Astrocyte of the hippocampus (primary cell): ENCODE data around the gene CYGB.

Source experiments
- DNase-seq: peaks from one replicate; pipeline ENCODE4 v3.0.0; 2011; ENCODE audit warnings: low read depth, low spot score

The CYGB gene

GRCh38 chr17:76550712-76551615 lies 13.5 kb upstream of the CYGB start:
- DNase-seq, result peak; percentile 45

DNA sequence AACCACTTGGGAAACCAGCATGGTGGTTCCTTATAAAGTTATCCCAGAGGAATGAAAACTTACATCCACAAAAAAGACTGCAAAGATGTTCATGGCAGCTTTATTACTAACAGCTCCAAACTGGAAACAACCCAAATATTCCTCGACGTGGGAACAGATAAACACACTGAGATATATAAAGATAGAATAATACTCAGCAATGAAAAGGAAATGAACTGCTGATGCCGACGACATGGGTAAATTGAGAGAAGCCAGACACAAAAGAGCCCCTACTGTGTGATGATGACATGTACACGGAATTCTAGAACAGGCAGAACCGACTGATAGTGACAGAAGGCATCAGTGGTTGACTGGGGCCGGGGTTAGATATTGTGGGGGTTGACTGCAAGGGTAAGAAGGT lies 12.0 kb upstream of the CYGB start:
- no peak for DNase-seq

- DNase-seq, result no peak
Measured at GRCh38 chr17:76549215-76549518, 11.7 kb upstream of the CYGB start.

DNA sequence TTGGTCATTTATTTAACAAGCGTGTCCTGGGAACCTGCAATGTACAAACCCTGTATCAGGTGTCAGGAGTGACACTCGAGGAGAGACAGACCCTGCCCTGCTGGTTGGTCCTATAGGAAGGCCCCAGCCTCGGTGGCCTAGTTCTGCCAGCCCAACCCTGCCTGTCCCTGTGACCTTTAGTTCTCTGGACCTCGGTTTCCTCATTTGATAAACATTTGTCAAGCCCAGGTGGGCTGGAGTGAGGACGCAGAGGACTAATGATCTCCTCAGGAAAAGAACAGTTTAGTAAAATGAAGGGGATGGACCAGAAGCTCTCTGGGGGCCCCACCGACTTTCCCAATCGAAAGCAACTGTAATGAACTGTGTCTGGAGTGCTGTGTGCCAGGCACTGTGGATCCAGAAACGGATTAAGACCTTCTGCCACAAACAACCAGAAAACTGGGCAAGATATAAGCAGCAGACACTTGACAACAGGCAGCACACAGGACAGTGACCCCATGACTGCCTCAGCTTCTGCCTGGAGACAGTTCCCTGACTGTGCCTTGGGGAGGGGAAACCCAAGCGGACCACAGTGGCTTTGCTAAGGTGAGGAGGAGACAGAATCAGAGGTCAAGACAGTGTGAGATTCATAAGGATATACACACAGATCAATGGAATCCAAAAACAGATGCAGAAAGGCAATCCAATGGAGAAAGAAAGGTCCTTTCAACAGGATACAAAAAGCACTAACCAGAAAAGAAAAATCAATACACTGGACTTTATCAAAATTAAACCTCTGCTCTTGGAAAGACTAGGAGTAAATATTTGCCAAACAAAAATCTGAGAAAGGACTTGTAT lies 11.1 kb upstream of the CYGB start:
- no peak for DNase-seq

DNA sequence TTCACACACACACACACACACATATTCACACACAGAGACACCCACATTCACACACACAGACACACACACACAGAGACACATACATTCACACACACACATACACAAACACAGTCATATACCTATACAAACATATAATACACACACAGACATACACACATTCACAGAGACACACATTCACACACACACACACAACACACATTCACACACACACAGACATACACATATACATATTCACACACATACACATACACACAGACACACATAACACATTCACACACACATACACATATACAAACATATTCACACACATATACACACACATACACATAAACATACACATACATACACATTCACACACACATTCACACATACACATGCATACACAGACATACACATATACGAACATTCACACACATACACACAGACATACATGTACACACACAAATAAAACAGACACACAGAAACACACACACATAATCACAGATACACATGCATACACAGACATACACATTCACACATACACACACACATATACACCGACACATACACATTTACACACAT lies 10.2 kb upstream of the CYGB start:
- no peak for DNase-seq

DNA sequence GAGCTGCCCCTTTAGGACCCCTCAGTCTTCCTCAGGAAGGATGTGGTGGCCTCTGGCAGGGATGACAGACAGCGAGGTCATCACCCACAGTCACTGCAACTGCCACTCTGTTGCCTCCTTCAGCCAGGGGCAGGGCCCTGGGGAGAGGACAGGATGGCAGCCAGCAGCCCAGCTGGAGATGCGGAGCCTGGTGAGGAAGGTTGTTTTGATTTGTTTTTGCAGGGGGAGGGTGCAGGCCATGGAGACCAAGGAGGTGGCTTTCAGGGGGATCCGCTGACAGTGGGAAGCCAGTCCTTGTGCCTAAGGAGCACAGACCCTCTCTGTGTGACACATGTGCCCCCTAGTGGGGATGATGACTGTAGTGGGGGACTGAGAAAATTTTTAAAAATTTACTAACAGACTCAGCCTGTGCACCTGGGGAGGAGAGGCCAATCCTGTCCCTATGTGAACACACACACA lies 9.7 kb upstream of the CYGB start:
- peak; percentile 75 for DNase-seq

- DNase-seq, result peak; percentile 79
Measured at GRCh38 chr17:76546556-76547182, 9.2 kb upstream of the CYGB start.

DNA sequence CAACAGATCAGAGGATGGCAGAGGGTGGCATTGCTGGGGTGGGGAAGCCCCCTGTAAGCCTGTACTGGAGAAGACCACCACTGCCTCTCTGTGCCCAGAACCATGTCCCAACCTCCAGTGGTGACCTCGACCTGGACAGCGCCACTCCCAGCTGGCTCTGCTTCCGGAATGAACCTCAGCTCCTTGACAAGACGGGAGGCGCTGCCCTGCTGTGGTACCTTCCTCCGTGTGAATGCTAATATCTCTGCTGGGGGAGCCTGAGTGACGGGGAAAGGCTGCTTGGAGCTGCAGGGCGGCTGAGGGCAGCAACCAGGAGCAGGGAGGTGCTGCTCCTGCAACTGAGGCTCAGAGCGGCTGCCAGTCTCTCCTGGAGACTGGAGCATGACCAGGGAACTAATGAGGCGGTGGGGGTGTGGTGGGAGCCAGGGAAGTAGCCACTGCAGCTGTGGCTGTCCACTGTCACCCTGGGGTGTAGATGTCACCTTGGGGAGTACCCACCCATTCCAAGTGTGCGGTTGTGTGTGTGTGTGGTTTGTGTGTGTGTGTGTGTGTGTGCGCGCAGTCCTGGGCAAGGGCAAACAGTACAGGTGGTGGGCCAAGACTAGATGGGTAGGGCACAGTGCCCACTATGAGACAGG lies 8.5 kb upstream of the CYGB start:
- peak; percentile 47 for DNase-seq

- no peak for DNase-seq
Measured at GRCh38 chr17:76544546-76545365, 7.2 kb upstream of the CYGB start.

DNA sequence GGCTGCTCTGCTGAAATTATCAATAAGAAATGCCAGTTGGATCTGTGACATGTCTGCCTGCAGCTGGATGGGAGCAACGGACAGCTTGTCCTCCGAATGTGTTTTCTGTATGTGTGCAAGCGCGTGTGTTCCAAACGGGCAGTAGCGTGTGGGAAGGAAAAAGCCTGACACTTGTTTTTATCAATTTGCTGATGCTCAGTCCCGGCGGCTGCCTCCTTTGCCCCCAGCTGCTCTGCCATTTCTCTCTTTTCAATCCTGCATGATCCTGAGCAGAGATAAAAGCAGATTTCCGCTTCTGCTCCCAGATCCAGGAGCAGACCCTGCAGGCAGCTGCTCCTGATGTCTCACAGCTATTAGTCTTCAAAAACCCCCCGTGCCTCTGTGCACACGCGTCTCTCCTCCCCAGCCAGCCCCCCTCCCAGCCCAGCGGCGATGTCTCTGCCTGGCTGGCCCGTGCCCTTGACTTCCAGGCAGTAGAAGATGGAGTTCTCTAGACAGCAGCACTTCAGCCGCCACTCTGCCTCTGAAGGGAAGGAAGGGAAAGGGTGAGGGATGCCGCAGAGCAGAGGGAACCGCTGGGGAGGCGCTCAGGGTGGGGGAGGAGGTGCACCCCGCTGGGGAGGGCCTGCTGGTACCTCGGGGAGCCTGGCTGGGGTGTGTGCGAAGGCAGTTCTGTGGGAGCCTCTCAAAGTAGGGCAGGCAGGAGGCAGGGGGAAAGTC lies 6.5 kb upstream of the CYGB start:
- peak; percentile 41 for DNase-seq

DNA sequence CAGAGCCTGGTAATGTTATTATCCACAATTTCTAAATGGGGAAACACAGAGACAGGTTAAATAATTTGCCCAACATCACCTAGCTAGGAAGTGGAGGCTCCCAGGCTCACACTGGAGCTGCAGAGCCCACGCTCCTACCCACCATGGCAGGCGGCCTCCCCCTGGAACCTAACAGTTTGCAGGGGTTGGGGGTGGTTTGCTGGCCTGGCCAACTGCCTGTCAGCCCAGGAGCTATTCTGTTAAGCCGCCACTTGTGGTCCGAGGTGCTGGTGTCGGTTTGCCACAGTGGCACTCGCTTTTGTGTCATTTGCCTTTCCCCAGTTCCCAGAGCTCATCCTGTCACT lies 5.9 kb upstream of the CYGB start:
- DNase-seq, result no peak

DNA sequence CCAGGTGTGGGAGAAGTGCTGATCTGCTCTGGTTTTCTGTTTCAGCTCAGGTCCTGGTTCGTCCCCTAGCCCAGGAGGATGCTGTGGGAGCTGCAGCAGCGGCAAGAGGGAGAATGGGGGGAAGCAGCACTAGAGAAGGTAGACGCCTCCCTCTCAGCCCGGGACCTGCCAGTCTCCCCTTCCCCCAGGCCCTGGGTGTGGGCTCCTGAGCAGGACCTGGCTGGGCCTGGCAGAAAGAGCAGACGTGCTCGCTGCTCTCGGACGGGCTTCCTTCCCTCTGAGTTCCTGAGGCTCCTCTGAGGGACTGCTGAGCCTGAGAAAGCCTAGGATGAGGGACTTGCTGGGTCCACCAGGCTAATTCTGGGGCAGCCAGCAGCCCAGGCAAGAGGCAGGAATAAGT lies 5.5 kb upstream of the CYGB start:
- no peak for DNase-seq

GRCh38 chr17:76542566-76542971 lies 5.1 kb upstream of the CYGB start:
- no peak for DNase-seq

- no peak for DNase-seq
Measured at GRCh38 chr17:76541739-76542454, 4.4 kb upstream of the CYGB start.

DNA sequence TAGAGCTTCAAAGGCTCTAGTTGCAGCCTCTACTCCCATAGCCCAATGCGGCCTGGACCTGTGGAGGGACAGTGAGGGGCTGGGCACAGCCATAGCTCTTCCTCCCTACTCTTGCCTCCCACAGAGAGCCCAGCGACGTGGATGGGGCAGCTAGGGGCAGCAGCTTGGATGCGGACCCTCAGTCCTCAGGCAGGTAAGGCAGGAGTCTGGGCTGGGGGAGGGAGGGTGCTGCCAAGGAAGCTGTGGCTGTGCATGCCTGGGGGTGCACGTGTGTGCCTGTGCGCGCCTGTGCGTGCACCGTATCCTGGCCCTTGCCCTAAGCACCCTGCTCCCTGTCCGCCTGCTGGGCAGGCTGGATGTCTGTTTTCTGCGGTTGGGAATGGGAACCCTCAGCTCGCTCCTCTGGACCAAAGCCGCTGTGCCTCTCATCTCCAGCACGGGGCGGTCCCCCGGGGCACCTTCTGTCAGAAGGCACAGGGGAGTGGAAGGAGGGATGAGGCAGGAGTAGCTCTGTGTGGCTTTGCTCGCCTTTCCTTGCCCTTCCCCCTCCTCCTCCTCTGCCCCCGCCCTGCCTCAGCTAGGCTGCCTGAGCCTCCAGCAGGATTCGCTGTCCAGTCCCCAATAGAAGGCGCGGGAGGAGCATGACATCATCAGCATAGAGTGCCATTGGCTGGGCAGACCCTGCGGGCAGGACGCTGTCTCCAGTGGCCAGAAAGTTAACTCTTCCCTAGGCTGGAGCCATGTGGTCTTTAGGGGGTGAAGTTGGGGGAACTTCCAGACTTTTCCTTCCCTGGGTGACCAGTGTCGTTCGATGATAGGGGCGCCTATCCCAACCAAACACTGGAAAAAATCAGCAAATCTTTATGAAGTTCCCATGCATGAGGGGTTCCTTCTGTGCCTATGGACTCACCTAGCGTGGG lies 3.1 kb upstream of the CYGB start:
- DNase-seq, result peak; percentile 98

- no peak for DNase-seq
Measured at GRCh38 chr17:76539631-76540271, 2.2 kb upstream of the CYGB start, which contains the start of gene PRCD. TSS of gene PRCD (plus strand) at chr17:76540044. CDS start at chr17:76540142, 98 bp downstream.

DNA sequence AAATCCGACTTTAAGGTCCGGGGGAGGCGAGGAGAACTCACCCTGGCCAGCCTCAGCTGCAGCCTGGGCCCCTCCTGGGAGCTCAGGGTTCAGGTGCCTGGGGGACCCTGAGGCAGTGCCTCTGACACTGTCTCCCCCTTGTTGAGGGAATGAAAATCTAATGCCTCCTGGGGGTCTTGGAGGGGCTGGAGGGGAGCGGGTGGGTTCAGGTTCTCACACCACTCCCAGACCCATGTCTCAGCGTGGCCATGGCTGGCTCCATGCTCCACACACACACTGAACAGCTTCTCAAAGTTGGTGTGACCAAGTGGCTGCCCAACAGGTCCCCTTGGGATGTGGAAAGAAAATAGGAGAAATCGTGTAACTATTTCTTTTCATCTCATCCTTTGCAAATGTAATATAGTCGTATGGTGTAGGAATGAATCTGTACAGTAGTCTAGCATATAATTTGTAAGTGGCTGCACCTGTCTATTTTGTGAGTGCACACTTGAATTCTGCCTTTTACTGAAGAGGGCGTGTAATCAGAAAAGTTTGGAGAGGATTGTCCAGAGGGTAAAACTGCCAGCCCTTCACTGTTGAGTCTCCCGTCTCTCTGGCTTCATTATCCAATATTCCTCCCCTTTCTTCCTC lies 1.5 kb upstream of the CYGB start:
- DNase-seq, result no peak
